Epithelial cell of proximal tubule (primary cell): Measurements from ENCODE around the gene NEU3. TPM values are rescaled to one million over a fixed set of nuclear protein-coding genes. Genes with fewer than 3 reads are reported as not detected.

Experiments used
- DNase-seq: peaks from one replicate; pipeline ENCODE4 v3.0.0-alpha.2; 2011; ENCODE audit warnings: low read depth
- H3K4me3 ChIP-seq: 2 replicates; pipeline ENCODE4 v1.5.1; 2011; ENCODE audit warnings: low read depth, mild to moderate bottlenecking, low read length
- CTCF ChIP-seq: conservative IDR thresholded peaks from 2 replicates; pipeline ENCODE4 v1.5.1; 2012; ENCODE audit warnings: low read depth, mild to moderate bottlenecking, low read length
- total RNA-seq: library from RNA; depleted of rRNA; stranded (reverse); fragments of >200 nt; gene quantifications from 2 replicates; pipeline ENCODE4 v1.2.3, GENCODE V29; 2015

Gene NEU3
- total RNA-seq, 1 donor from 2014 or later = 4.5 TPM

DNA sequence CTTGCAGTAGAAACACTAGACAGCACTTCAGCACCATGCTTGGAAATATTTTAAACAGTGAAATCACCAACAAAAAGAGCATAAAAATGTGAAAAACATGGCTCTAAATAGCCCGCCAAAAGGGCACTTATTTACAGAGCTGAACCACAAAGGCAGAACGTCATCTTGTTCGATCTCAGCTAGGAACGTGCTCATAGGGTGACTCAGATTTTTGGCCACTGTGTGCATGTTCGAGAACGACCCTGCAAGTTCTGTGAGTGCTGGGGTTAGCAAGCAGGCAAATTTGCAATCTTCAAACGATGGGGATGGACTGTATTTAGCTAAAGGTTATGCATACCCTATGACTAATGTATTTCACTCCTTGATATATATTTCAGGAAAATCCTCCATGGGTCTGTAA lies 77.3 kb downstream of the NEU3 start:
- no peak for DNase-seq
- TF ChIP-seq CTCF = no peak
- H3K4me3 ChIP-seq = no peak overlapping the region

Other genes starting within 250 kb of the NEU3 start
- gene RNF169, start 240.1 kb upstream of the NEU3 start, total RNA-seq = 10.3 and 11.7 TPM in 2 replicates
- 5.1 and 9.5 TPM in 2 replicates for gene XRRA1, start 39.8 kb upstream of the NEU3 start, total RNA-seq
- gene SPCS2, start 39.7 kb upstream of the NEU3 start, total RNA-seq = 40.1 and 42.8 TPM in 2 replicates
- not detected in 2 replicates for gene OR2AT4, start 107.9 kb downstream of the NEU3 start, total RNA-seq
- 0.14 and 0.23 TPM in 2 replicates for gene SLCO2B1, start 162.2 kb downstream of the NEU3 start, total RNA-seq